T-helper 22 cell (primary cell): ENCODE measurements around the gene AQP12A.

ENCODE experiments used
- DNase-seq: peaks from one replicate; pipeline ENCODE4 v3.0.0-alpha.2; 2020; ENCODE audit warnings: low read depth

AQP12A gene

DNA sequence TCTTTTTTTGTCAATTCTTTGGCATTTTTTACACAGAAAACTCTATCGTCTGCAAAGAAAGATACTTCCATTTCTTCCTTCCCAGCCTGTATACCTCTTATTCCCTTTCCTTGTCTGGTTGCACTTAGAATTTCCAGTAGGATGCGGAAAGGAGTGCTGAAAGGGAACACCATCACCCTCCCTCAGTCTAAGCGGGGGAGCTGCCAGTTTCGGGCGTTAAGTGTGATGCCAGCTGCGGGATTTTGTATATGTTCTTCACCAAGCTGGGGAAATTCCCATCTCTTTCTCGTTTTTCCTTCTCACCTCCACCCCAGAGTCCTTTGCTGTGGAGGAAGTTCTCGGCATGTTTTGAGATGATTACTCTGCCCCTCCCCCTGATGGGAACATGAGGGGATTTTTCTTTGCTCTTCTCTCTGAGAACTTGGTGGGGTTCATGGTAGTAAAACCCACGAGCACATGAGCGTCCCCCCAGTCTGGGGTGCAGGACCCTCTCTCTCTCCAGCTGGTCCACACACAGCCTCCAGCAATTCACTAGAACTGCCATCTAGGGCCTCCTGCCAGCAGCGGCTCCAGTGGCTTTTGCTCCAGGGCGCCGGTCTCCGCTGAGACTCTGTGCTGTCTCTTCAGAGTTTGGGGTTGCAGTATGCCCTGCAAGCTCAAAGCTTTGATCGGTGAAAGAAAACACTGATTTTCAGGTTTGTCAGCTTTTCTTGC lies 15.5 kb downstream of the AQP12A start:
- DNase-seq, result no peak

DNA sequence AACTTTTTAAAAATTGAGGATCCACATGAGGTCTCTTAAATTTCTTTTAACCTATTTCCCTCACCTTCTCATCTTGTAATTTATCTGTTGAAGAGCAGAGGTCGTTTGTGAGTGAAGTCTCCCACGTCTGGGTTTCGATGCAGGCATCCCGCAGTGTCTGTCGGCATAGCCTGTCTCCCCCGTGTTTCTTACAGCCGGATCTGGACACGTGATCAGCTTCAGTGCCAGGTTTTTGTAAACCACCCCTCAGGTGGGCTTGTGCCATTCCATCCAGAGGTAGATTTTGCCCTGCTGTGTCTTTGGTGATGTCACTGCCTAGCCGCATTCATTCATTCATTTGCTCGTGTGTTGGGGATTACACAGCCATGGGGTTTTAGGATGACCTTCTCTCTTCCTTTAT lies 16.2 kb downstream of the AQP12A start:
- DNase-seq, result no peak

DNA sequence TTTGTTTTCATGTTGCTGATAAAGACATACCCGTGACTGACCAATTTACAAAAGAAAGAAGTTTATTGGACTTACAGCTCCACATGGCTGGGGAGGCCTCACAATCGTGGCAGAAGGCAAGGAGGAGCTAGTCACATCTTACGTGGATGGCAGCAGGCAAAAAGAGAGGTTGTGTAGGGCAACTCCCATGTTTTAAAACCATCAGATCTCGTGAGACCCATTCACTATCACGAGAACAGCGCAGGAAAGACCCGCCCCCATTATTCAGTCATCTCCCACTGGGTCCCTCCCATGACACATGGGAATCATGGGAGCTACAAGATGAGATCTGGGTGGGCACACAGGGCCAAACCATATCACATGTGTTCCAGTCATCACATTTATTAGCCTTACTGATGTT lies 16.8 kb downstream of the AQP12A start:
- DNase-seq, result no peak

DNA sequence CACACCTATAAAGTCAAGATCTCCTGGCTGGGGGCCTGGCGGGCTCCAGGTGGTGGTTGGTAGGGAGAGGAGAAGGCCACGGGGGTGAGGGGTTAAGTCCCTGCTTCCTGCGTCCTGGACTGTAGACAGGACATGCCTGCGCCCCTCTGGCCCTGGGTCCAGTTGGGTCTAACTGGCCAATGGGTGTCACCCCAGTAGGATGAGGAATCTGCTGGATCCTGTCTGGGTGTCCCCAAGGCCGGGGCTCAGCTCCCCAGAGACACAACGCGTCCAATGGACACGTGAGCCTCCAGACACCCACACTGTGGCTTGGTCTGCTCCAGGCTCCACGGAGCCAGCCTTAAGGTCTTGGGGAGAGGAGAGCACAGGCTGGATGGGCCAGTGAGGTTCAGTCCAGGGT lies 19.6 kb downstream of the AQP12A start:
- no peak for DNase-seq

DNA sequence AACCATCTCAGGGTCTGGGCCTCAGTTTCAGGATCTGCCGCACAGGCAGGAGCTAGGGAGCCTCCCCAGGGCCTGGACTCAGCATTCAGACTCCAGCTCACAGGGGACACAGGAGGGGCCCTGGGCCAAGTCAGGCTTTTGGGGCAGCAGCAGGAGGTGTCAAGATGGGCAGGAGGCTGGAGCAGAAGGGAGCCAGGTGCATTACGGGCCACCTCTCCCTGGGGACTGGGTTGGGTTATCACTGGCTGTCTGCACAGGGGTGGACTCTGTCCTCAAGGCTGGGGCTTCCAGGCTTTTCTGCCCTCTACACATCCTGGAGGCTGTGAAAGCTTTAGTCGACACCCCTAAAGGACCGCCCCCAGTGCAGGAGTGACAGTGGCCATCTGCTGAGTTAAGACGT lies 20.0 kb downstream of the AQP12A start:
- DNase-seq, result no peak

DNA sequence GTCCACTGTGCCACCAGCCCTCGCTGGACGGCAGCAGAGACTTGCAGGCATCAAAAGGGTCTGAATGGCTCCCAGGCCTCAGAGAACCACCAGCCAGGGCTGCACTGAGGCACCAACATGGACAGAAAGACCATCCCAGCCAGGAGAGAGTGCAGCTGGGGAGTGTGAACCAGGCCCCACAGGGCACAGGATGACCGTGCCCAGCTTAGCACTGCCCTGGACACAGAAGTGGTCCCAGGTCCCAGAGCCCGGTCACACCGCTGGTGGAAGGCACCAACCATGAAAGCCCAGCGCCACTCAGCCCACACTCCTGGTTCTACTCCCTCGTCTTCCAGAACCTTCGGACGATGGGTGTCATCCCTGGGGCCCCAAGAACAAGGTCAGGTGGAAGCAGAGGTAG lies 20.5 kb downstream of the AQP12A start:
- DNase-seq, result no peak

DNA sequence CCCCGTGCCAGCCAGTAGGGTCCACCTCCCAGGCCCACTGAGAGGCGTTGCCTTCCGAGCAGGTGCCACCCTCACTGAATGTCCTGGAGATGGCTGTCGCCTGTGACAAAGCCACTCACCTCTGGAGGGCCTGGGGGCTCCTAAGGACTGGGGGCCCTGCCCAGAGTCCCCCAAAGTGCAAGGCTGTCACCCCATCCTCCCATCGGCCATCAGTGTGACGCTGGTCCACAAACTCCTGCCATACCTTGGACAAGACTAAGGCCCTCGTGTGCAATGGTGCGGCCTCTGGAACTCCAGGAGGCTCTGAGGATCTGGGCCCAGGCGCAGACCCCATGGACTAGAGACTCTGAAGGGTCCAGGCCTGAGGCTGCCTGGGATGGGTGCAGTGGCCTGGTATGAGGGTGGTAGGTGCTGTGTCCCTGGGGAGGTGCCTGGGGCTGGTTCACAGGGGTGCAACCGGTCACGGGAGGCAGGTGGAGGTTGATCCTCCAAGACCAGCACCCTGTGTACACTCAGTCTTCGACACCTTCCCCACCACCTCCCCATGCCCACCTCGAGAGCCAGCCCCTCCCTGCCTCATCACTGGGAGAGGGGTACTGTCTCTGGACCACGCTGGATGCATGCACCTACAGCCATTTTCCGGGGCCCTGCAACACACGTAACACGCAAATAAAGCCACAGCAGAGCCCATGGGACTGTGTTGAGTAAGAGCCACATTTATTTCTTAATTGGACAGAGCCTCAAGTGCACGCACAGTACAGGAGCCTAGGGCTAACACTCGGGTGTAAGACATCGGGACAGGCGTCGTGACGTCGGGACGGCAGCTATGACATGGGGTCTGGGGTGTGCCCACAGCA lies 21.6 kb downstream of the AQP12A start:
- DNase-seq, result no peak

DNA sequence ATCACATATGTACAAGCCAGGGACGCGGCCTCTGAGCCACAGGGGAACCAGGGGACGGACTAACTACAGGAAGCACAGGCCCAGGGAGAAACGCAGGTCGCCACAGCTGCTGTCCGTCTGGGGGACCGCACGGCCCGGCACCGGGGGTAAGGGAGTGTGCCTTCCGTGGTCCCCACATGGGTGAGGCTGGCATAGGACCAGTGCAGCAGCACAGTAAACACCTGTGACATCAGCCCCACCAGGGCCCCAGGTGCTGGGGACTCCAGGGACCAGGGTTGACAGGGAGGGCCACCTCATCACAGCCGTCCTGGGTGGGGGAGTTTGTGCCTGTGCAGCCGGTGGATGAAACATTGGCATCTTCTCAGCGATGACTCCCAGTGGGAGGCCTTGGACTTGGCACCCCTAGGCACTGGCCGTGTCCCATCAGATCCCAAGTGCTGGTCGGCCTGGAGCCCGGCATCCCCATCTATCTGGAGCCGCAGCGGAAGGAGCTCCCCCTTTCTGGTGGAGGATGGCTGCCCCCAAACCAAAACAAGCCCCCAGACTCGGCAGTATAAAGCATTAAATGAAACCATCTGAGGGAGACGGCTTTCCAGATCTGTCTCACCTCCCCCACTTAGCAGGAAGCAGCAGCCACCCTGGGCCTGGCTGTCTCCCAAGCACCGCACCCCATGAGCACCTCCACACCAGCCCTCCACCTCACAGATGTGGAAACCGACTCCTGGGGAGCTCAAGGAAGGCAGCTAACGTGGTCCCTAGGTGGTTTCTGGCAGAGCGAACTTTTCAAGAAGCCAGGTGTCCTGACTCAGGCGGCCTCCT lies 22.5 kb downstream of the AQP12A start:
- DNase-seq, result no peak

DNA sequence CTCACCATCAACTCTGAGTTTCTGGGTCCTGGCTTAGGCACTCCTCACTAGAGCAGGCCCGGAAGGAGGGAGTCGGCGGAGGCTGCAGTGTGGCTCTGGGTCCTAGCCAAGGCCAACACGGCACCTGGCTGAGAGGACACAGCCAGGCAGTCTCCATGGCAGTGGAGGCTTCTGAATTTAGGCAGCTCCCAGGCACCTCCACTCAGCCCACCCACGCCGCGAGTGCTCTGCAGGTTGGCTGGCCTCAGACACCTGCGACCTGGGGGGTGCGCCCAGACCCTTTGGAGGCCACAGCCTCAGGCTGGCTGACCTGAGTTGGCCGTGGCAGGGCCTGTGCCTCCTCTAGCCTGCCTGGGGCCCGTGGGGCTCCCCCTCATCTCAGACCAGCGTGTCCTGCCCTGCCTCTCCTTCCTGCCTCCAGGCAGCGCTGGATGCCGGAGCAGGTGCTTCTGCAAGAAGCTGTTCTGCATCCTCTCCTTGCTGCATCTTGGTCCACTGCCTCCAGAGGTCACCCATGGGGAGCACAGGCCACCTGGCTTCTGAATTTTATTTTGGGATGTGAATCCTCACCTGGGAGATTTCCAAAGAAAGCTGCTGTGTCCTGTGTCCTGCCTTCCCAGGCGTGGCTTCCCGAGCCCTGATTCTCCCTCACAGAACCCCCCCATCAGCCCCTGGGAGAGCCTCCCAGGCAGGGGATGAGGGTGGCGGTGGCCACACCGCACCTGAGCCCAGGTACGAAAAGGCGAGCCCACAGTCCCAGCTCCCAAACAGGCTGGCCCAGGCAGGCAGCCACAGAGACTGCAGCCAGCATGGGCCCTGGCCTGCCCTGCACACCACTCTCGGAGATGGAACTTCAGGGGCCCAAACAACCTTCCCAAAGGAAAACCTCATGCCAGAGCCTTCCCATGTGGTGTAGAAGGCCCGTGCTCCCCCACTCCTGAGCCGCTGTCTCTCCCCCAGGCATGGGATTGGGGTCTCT lies 23.4 kb downstream of the AQP12A start:
- no peak for DNase-seq

DNA sequence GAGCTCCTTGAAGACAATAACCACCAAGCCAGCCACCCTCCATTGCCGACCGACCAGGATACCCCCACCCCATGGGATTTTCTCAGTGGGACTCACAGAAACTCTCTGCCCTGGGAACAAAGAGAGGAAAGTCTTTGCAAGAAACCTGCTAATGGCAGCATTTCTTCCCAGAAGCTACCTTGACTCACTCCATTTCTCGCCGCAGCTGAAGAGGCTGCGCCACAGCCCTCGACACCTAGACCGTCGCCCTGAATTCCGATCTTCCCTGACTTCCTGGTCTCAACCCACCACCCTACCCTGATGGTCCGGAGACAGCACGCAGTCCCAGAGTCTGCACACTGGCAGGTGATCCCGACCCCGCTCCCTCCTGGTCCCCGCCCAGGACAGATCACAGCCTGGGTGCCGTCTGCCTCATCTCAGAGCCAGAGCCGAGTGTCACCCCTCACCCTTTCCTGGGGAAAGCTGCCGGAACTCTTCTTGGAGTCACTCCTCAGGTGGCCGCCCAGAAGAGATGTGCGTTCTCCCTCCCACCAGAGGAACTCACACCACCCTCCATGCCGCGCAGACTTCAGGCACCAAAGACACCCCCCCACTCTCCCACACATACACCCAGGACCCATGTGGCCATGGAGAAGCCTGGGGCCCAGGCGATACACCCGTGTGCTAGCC lies 24.6 kb downstream of the AQP12A start:
- no peak for DNase-seq

DNA sequence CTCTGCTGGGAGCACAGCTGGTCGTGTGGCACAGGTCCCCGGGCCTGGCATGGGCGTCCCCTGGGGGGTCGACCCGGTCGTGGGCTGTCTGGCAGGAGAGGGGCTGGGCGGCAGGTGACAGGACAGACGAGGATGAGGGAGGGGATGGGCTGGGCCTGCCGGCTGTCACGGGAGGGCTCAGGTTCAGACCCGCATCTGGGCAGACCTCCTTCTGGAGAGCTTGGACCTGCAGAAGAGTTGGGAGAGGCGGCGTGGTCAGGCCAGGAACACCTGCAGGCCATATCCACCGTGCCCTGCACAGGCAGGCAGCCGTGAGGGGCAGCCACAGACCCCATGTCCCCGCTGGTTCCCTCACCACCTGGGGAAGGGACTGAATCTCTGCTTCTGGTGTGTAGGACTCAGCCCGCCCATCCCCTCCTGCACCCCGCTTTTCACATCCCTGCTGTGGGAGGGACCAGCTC lies 25.5 kb downstream of the AQP12A start:
- DNase-seq, result no peak

DNA sequence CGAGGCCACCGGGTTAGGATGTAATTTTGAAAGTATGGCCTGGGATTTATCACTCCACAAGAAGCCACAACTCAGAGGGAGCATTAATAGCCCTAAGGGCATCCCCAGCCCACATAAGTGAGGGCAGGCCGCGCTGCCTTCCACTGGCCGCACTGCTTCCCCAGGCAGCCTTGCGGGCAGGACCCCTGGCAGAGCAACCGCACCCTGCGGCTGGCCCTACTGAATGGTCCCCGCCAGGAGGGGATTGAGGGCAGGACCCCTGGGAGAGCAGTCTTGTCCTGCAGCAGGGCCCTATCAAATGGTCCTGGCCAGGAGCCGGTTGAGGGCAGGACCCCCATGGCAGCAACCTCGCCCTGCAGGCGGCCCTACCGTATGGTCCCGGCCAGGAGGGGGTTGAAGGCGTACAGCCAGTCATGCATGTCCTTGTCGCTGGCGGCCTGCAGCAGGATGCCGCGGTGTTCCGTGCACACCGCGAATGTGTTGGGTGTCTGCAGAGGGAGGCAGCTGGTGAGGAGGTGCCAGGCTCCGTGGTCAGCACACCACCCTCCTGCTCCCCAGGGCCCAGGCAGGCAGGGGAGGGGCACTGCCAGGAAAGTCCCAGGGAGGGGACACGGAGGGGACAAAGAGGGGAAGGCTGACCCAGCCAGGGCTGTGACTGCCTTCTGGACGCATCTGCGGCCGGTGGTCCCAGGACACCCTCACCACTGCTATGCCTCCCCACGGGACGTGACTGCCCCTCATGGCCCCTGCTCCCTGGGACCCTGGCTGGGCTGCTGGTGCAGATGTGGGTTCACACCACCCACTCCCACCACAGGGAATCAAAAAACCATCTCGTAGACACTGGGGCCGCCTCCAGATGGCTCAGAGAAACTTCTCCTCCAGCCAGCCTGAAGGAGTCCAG lies 26.3 kb downstream of the AQP12A start:
- DNase-seq, result no peak

DNA sequence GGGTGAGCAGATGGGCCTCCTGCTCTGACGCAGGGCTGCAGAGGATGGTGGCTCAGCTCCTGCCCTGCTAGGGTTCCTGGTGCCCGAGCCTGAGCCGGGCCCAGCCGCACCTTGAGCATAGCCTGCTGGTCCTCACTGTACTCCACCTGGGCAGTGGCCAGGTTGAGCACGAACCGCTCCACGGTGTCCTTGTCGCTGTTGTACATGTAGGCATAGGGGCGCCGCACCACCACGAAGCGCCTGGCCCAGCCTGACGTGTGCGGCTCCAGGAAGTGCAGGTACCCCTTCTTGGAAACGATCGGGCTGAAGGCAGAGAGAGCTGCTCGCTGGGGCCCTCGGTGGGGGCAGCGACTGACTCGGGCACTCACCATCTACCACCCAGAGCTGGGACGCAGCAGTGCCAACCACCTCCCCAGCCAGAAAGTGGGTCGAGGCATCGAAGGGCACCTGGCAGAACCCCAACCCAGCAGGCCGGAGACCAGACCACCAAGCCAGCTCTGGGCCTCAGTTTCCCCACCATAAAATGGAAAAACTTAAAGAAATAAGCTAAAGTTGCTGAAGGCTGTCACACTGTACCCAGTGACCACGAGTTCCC lies 27.3 kb downstream of the AQP12A start:
- no peak for DNase-seq

DNA sequence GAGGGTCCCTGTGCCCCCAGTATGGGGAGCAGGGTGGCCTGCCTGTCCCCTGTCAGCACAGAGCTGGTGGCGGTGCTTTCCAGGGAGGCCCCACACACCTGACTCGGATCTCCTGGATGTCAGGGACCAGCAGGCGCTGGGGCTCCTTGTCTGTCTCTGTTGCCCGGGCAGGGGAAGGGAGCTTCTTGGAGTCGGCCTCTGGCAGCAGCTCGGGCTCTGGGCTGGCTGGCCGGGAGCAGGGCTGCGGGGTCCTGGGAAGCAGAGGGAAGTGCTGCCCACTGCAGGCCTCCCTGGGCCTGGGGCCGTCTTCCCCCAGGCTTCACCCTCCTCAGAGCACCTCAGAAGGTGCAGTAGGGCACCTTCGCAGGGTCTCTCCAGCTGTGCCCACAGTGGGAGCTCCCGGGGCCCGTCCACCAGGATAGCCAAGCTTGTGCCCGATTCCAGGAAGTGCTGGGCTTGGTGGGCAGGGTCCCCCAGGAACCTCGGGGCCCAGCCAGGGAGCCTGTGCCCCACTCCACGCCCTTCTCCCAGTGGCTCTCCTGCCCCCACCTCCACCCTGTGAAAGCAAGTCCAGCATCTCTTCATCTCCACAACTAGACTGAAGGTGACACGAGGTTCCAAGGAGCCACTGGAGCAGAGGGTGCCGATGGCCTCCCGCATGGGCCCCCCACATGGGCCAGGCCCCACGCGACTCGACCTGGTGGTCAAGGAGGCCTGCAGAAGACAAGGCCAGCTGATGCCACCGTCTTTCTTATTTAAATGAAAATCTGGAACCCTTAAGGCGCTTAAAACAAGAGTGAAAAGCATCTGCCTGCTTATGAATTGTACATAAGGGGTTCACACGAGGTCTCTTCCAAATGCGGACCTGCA lies 28.2 kb downstream of the AQP12A start:
- no peak for DNase-seq

DNA sequence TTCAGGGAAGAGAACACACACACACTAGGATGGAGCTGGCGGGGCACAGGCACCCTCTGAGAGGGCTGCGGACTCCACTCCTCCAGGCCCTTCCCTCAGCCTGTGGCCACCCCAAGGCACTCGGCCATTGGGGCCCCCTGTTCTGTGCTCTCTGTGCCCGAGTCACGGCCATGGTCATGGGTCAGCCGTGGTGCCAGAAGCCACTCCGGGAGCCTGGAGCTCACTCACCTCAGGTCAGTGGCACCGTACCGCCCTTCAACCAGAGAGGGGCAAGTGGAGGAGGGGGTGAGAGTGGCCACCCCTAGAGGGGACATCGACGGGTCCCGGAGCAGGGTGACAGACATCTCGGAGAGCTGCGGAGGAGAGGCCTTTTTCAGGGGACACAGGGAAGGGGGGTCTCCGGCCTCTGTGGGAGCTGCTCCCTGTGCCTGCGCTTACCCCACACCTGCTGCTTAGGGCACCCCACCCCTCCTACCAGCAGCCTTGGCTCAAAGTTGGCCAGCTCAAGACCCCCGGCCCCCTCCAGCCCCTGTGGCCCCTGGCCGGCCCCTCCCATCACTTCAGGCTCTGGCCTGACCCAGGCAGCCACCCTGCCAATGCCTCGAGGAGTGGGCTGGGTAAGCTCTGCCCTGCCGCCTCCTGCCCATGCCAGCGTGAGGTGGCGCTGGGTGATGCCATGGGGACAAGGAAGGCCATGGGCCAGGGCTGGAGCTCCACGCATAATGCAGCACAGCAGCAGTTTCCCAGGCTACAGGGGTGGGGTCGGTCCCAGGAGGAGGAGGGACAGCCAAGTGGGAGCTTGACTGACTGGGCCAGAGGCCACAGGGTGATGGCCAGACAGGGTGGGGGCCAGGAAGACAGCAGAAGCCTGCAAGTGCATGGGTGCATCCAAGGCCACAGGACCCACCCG lies 29.3 kb downstream of the AQP12A start:
- no peak for DNase-seq

DNA sequence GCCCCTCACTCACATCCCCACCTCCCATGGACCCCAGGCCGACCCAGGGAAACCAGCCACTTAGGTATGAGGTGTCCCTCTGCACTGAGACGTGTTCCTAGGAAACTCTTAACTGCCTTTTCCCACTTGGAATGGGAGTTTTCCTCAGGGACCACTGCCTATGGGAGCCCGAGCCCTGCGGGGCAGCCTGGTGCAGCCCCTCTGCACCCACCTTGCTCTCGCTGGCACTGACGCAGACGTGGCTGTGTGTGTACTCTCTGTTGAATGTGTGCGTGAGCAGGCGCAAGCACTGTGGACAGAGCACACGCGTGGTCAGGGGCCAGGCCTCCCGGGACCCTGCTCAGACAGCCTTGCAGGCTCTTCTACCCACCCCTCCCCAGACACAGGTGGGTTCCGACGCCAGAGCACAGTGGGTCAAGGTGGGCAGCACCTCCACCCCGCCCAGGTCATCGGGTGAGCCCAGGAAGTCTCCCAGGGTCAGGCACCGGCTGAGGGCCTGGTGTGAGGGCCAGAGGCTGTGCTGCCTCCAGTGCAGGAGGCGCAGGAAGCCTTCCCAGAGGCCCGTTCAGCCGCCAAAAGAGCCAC lies 30.0 kb downstream of the AQP12A start:
- no peak for DNase-seq

DNA sequence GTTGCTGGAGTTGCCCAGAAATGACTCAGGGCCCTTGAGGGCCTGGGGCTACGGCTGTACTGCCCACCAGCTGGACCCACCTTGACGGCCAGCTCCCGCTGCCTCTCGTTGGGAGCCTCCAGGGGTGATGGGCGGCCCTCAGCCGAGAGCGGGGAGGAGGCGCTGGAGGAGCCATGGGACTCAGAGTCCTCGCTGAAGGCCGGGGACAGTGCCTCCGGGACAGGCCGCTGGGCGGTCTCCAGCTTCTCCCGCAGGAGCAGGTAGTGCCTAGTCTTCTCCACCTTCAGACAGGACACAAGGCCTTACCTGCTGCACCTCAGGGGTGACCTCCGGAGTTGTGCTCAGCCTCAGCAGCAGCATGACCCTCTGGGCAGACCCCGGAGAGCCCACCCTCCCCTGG lies 30.7 kb downstream of the AQP12A start:
- DNase-seq, result no peak
